NCI-H82 treated with DMSO at 0.1 percent for 48 hours (cell line): ENCODE results near the gene SYP.
"Not testable (repeated sequence)": the region's sequence is repeated elsewhere in the genome, so short reads cannot be mapped to it uniquely, and the experiment has no call there.

Experiments used
- DNase-seq: peaks from one replicate; lab custom pipeline; 2025; ENCODE audit not compliant: unreplicated experiment; lab: John Stamatoyannopoulos, UW

The SYP gene

GRCh38 chrX:49142264-49142663 lies 57.7 kb downstream of the SYP start:
- not testable (repeated sequence) for DNase-seq

- no peak for DNase-seq
These were observed 60.3 kb downstream of the SYP start for GRCh38 chrX:49139713-49140112.
